A172 (cell line): ENCODE results near the gene COA8. TPM values are rescaled to one million over a fixed set of nuclear protein-coding genes. Genes with fewer than 3 reads are reported as not detected.
A peak's percentile ranks its signal among the peaks of the same experiment; 100 is the strongest.
"Not testable (repeated sequence)": the region's sequence is repeated elsewhere in the genome, so short reads cannot be mapped to it uniquely, and the experiment has no call there.

Experiments used
- DNase-seq: peaks from one replicate; pipeline ENCODE4 v3.0.0-alpha.2; 2015; ENCODE audit warnings: low spot score
- total RNA-seq: library from RNA; depleted of rRNA; stranded (reverse); fragments of >200 nt; shearing (Covaris generic); gene quantifications from 2 replicates; pipeline ENCODE4 v1.2.3, GENCODE V29; 2014

COA8 gene
- total RNA-seq, 1 experiment from 2014 or later: 24.8 TPM

GRCh38 chr14:103574104-103574503 lies 11.3 kb downstream of the COA8 start:
- no peak for DNase-seq

- DNase-seq: no peak
Observed at GRCh38 chr14:103574707-103575285, 12.0 kb downstream of the COA8 start.

GRCh38 chr14:103576371-103577024 lies 13.7 kb downstream of the COA8 start:
- peak; percentile 74 for DNase-seq

GRCh38 chr14:103578401-103579075 lies 15.8 kb downstream of the COA8 start:
- no peak for DNase-seq

GRCh38 chr14:103581206-103581605 lies 18.4 kb downstream of the COA8 start:
- DNase-seq: no peak

- no peak for DNase-seq
Observed at GRCh38 chr14:103581954-103582703, 19.4 kb downstream of the COA8 start.

GRCh38 chr14:103584326-103584915 lies 21.7 kb downstream of the COA8 start:
- no peak for DNase-seq

- no peak for DNase-seq
Observed at GRCh38 chr14:103593577-103593976, 30.8 kb downstream of the COA8 start.

- peak; percentile 55 for DNase-seq
Observed at GRCh38 chr14:103594265-103594664, 31.5 kb downstream of the COA8 start.

- DNase-seq: peak; percentile 63
Observed at GRCh38 chr14:103597623-103598377, 35.0 kb downstream of the COA8 start.

GRCh38 chr14:103600503-103600902 lies 37.7 kb downstream of the COA8 start:
- DNase-seq: no peak

GRCh38 chr14:103604620-103605019 lies 41.9 kb downstream of the COA8 start:
- no peak for DNase-seq

GRCh38 chr14:103606963-103607668 lies 44.4 kb downstream of the COA8 start:
- DNase-seq: peak; percentile 81

GRCh38 chr14:103607822-103608221 lies 45.1 kb downstream of the COA8 start:
- DNase-seq: no peak

GRCh38 chr14:103609081-103609480 lies 46.3 kb downstream of the COA8 start:
- not testable (repeated sequence) for DNase-seq

- no peak for DNase-seq
Observed at GRCh38 chr14:103611215-103611614, 48.5 kb downstream of the COA8 start.

- DNase-seq: no peak
Observed at GRCh38 chr14:103613517-103613916, 50.8 kb downstream of the COA8 start.

GRCh38 chr14:103616635-103617300 lies 54.0 kb downstream of the COA8 start:
- no peak for DNase-seq

GRCh38 chr14:103619057-103619456 lies 56.3 kb downstream of the COA8 start:
- DNase-seq: peak; percentile 46

GRCh38 chr14:103621860-103622259 lies 59.1 kb downstream of the COA8 start:
- no peak for DNase-seq
